Effector memory CD8-positive, alpha-beta T cell (primary cell): ENCODE data around the gene NHSL2.
A peak's percentile ranks its signal among the peaks of the same experiment; 100 is the strongest.

Experiments
- ATAC-seq: fragments of 150-1000 bp; cut with Tn5 transposase; replicated peaks from 2 replicates; pipeline ENCODE4 v1.10.0; 2021; ENCODE audit warnings: mild to moderate bottlenecking, moderate library complexity
- DNase-seq, 3 experiments: peaks; one replicate each; pipeline ENCODE4 v3.0.0; 2021
- H3K27ac Mint-ChIP-seq, 2 donors: one replicate each; pipeline ENCODE4 v1.8.0; 2022; ENCODE audit warnings: mild to moderate bottlenecking in 2 of 2, mixed read lengths in 2 of 2, moderate library complexity in 2 of 2
- H3K27me3 Mint-ChIP-seq, 2 donors: one replicate each; pipeline ENCODE4 v1.8.0; 2022; ENCODE audit warnings: mixed read lengths in 2 of 2
- H3K36me3 Mint-ChIP-seq: one replicate; pipeline ENCODE4 v1.8.0; 2022; ENCODE audit warnings: mild to moderate bottlenecking, moderate library complexity, mixed read lengths; ENCODE audit not compliant: insufficient read depth
- H3K4me1 Mint-ChIP-seq, 2 donors: one replicate each; pipeline ENCODE4 v1.8.0; 2022; ENCODE audit warnings: low read depth in 2 of 2, mixed read lengths in 2 of 2
- H3K4me3 Mint-ChIP-seq, 2 donors: one replicate each; pipeline ENCODE4 v1.8.0; 2022; ENCODE audit warnings: mild to moderate bottlenecking in 2 of 2, mixed read lengths in 2 of 2, moderate library complexity in 2 of 2
- H3K9me3 Mint-ChIP-seq, 2 donors: one replicate each; pipeline ENCODE4 v1.8.0; 2022; ENCODE audit warnings: mixed read lengths in 2 of 2

The NHSL2 gene

DNA sequence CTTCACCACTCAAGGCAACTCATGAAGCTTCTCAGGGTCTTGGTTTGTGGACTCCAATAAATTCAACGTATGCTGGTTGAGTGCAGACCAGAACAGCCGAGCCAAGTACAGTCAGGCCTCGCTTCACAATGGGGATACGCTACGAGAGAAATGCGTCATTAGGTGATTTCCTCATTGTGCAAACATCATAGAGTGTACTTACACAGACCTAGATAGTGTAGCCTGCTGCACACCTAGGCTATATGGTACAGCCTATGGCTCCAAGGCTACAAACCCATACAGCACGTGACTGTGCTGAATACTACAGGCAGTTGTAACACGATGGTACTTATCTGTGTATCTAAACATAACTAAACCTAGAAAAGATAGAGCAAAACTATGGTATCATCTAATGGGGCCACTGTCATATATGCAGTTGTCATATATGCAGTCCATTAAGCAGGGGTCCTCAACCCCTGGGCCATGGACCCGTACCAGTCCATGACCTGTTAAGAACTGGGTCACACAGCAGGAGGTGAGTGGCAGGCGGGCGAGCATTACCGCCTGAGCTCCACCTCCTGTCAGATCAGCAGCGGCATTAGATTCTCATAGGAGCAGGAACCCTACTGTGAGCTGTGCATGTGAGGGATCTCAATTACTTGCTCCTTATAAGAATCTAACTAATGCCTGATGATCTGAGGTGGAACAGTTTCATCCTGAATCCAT is 189.6 kb downstream of the NHSL2 start:
- no peaks in the 10 kb centered on the region for H3K9me3 Mint-ChIP-seq
- ATAC-seq (peak; percentile 54), DNase-seq (peak; percentile 15 to 37 (median 25))
- H3K36me3 Mint-ChIP-seq, result peaks cover 47% of the 10 kb centered on the region
- peak overlapping the region; percentile 87 to 92 for H3K4me3 Mint-ChIP-seq
- no peaks in the 10 kb centered on the region for H3K27me3 Mint-ChIP-seq
- H3K27ac Mint-ChIP-seq, result peak overlapping the region; percentile 95 to 99
- peaks cover 34 to 49% of the 10 kb centered on the region in 2 donors for H3K4me1 Mint-ChIP-seq

DNA sequence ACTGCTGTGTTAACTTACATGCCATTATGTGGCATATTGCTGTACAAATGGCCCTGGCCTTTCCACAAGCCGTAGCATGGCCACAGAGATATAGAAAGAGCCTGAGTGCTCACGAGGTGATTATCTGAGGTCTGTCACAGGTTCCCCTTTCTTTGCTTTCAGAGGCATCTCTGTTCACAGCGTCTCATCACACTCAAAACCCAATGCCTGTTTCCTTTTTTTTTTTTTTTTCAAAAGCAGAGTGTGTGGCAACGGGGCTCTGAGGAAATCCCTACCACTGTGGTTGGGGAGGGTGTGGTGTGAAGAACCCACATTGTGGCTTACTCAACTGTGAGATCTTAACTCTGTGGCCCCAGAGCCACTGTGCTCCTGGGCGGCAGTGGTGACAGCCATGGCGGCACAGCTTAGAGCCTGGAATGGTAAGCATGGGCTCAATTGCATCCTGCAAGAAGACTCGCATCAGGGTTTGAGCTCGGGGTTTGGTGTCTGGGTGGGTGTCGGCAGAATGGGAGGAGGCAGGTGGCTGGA is 190.2 kb downstream of the NHSL2 start:
- peaks cover 51% of the 10 kb centered on the region for H3K36me3 Mint-ChIP-seq
- peak; percentile 65 for ATAC-seq

GRCh38 chrX:72101597-72102037 is 191.0 kb downstream of the NHSL2 start:
- H3K27me3 Mint-ChIP-seq, result no peaks in the 10 kb centered on the region
- H3K4me1 Mint-ChIP-seq, result peaks cover 38 to 44% of the 10 kb centered on the region in 2 donors
- DNase-seq (no peak), ATAC-seq (no peak)
- H3K27ac Mint-ChIP-seq, result peak overlapping the region; percentile 95 to 99
- H3K36me3 Mint-ChIP-seq, result peaks cover 53% of the 10 kb centered on the region
- H3K9me3 Mint-ChIP-seq, result no peaks in the 10 kb centered on the region
- H3K4me3 Mint-ChIP-seq, result peak overlapping the region; percentile 87 to 92

More for the DNA sequence above, 190.2 kb downstream of the NHSL2 start:
- H3K27me3 Mint-ChIP-seq, result no peaks in the 10 kb centered on the region
- H3K4me3 Mint-ChIP-seq, result peak overlapping the region; percentile 87 to 92
- H3K9me3 Mint-ChIP-seq, result no peaks in the 10 kb centered on the region
- H3K27ac Mint-ChIP-seq, result peak overlapping the region; percentile 95 to 99
- peaks cover 36 to 46% of the 10 kb centered on the region in 2 donors for H3K4me1 Mint-ChIP-seq
- peak; percentile 72 to 76 (median 75) for DNase-seq

- H3K27me3 Mint-ChIP-seq, result no peaks in the 10 kb centered on the region
- H3K9me3 Mint-ChIP-seq, result no peaks in the 10 kb centered on the region
- ATAC-seq (no peak), DNase-seq (no peak)
- peak overlapping the region; percentile 87 to 92 for H3K4me3 Mint-ChIP-seq
- peak overlapping the region; percentile 95 to 99 for H3K27ac Mint-ChIP-seq
- peaks cover 53% of the 10 kb centered on the region for H3K36me3 Mint-ChIP-seq
- H3K4me1 Mint-ChIP-seq, result peaks cover 38 to 46% of the 10 kb centered on the region in 2 donors
Measured at GRCh38 chrX:72102126-72102525, 191.5 kb downstream of the NHSL2 start.

DNA sequence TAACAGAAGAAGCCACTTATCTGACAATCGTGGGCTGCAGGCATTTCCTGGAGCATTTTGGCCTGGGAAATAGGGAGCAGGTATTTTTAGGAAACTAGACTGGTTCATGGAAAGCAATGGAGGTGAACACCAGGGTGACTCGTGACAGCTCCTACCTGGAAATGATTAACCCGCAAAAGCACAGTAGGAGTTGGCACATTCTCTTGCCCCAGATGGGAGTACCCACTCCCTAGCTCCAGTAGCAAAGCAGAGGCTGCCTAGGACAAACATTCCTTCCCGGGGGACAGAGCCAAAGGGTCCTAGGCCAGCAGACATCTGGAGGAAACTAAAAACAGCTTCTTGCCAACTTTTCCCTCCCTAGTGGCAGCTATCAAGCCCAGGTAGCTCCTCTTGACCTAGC is 192.1 kb downstream of the NHSL2 start:
- no peaks in the 10 kb centered on the region for H3K27me3 Mint-ChIP-seq
- no peaks in the 10 kb centered on the region for H3K9me3 Mint-ChIP-seq
- ATAC-seq, result no peak
- peaks cover 40 to 50% of the 10 kb centered on the region in 2 donors for H3K4me1 Mint-ChIP-seq
- H3K4me3 Mint-ChIP-seq, result peak overlapping the region; percentile 8 to 69
- H3K27ac Mint-ChIP-seq, result peak overlapping the region; percentile 95 to 99
- no peak for DNase-seq
- H3K36me3 Mint-ChIP-seq, result peaks cover 52% of the 10 kb centered on the region

- ATAC-seq (peak; percentile 72), DNase-seq (peak; percentile 62 to 71 (median 67))
- Mint-ChIP-seq H3K27me3 (no peaks in the 10 kb centered on the region), H3K27ac (peak overlapping the region; percentile 99), H3K9me3 (no peaks in the 10 kb centered on the region), H3K36me3 (peaks cover 40% of the 10 kb centered on the region), H3K4me1 (peaks cover 40 to 44% of the 10 kb centered on the region in 2 donors), H3K4me3 (peak overlapping the region; percentile 75 to 77)
Measured at GRCh38 chrX:72105436-72105835, 194.8 kb downstream of the NHSL2 start.

- H3K27me3 Mint-ChIP-seq, result no peaks in the 10 kb centered on the region
- peak; percentile 41 for ATAC-seq
Measured at GRCh38 chrX:72107320-72107719, 196.7 kb downstream of the NHSL2 start.

DNA sequence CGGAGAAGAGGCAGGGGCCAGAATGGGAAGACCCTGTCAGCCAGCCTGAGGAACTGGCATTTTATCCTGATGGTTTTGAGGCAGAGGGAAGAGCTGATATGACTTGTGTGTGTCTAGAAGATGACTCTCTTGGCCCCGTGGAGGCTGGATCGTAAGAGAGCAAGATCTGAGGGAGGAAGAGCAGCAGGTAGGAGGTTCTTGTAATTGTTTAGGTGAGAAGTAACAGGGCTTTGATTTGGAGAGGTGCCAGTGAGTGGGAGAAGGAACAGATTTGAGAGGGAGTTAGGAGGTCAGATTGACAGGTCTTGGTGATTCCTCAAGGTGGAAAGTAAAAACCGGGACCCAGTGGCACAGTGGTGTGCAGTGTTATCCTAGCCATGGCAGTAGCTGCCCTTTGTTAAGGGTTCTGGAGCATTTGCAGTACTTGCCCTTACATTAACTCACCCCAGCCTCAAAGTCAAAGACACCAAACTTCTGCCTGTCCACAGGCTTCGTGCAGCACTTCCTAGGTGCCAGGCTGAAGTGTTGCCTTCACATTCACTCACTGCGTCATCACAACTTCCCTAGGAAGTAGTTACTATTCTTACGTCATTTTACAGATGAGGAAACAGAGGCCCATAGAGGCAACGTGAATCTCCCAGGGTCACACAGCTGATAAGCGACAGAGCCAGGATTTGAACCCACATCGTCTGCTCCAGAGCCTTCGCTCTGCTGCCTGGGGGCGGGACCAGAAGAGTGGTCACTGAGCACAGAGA is 197.4 kb downstream of the NHSL2 start:
- Mint-ChIP-seq H3K4me3 (peak overlapping the region; percentile 34 to 55), H3K4me1 (peaks cover 34 to 38% of the 10 kb centered on the region in 2 donors), H3K27me3 (no peaks in the 10 kb centered on the region), H3K27ac (peak overlapping the region; percentile 89 to 95), H3K9me3 (no peaks in the 10 kb centered on the region), H3K36me3 (peaks cover 24% of the 10 kb centered on the region)
- no peak for DNase-seq
- ATAC-seq, result no peak

More at GRCh38 chrX:72107320-72107719, 196.7 kb downstream of the NHSL2 start:
- DNase-seq, result peak in 1 of 3 experiments; percentile 23
- Mint-ChIP-seq H3K36me3 (peaks cover 25% of the 10 kb centered on the region), H3K27ac (peak overlapping the region; percentile 89 to 95), H3K4me1 (peaks cover 37 to 38% of the 10 kb centered on the region in 2 donors), H3K9me3 (no peaks in the 10 kb centered on the region), H3K4me3 (peak overlapping the region; percentile 34 to 55)

DNA sequence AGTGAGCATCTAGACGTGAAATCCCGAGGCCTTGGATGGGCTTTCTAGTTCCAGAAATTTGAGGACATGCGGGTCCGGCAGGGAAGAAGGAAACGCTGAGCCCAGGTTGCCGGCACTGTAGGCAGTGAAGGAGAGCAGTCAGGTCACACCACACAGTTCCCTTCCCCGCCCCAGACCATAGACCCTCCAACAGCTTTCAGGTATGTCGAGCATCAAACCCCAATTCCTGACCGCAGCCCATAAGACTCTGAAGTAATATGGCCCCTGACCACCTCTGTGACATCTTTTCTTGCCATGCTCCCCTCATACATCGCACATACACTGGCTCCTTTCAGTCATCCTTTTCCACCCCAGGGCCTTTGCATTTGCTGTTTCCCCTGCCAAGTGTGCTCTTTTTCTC is 198.0 kb downstream of the NHSL2 start:
- Mint-ChIP-seq H3K4me3 (peak overlapping the region in 1 of 2 donors; percentile 11), H3K36me3 (peaks cover 21% of the 10 kb centered on the region), H3K4me1 (peaks cover 34 to 38% of the 10 kb centered on the region in 2 donors), H3K9me3 (no peaks in the 10 kb centered on the region), H3K27ac (peak overlapping the region in 1 of 2 donors; percentile 87), H3K27me3 (no peaks in the 10 kb centered on the region)
- ATAC-seq (no peak), DNase-seq (no peak)

DNA sequence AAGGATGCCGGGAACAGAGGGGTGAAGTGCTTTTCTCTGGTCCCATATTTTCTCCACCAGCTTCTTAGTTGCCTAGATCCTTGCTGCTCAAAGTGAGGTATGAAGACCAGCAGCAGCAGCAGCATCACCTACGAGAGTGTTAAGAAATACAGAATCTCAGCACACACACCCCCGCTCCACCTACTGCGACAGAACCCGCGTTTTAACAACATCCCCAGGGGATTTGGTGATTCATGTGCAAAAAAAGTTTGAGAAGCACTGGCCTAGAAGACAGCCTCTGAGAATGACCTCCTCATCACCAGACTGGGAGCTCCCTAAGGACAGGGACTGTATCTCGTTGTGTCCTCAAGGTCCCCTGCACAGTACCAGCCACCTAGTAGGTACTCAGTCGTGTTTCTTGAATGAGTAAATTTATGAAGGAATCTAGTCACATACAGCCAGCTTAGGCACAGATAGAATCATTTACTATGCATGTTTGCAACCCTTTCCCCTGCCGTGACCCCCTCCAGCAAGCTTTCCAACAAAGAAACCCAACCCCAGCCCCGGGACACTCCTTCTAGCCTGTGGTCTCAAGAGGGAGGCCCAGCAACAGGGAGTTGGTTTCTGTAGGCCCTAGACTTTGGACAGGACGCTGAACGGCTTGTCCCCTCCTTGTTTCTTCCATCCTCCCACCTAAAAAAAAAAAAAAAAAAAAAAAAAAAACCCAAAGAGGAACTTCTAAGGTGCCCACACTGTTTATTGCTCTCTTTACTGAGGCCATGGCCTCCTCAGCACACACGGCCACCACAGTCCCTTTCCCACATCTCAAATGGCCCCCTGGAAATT is 199.6 kb downstream of the NHSL2 start:
- Mint-ChIP-seq H3K27ac (no peak overlapping the region), H3K4me1 (peaks cover 30 to 34% of the 10 kb centered on the region in 2 donors), H3K27me3 (no peaks in the 10 kb centered on the region)

GRCh38 chrX:72110876-72111708 is 200.4 kb downstream of the NHSL2 start:
- Mint-ChIP-seq H3K27me3 (no peaks in the 10 kb centered on the region), H3K4me1 (peaks cover 28 to 31% of the 10 kb centered on the region in 2 donors), H3K36me3 (peaks cover 6% of the 10 kb centered on the region), H3K9me3 (no peaks in the 10 kb centered on the region), H3K27ac (no peak overlapping the region), H3K4me3 (no peak overlapping the region)
- ATAC-seq, result no peak
- DNase-seq, result no peak

More for the DNA sequence above, 199.6 kb downstream of the NHSL2 start:
- DNase-seq (no peak), ATAC-seq (no peak)
- Mint-ChIP-seq H3K4me3 (no peak overlapping the region), H3K36me3 (peaks cover 14% of the 10 kb centered on the region), H3K9me3 (no peaks in the 10 kb centered on the region)

DNA sequence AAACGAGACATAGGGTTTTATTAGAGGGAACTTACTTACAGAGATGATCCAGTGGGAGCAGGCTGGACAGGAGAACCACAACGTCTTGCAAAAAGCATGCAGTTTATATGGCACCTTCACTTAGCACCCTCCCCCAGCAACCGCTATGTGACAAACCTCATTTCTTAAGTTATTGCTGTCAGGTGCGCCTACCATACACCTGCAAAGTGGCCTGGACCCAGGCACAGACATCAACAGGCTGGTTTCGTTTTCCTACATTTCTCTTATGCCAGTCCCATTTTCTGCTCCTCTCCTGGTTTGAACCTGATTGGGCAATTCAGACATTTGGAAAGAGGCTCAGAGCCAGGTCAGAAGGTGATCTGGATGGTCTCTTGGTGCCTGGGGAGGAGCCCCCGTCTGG is 202.8 kb downstream of the NHSL2 start:
- peak overlapping the region in 1 of 2 donors; percentile 74 for H3K27ac Mint-ChIP-seq
- no peaks in the 10 kb centered on the region for H3K27me3 Mint-ChIP-seq
- DNase-seq, result no peak
- peaks cover 22 to 27% of the 10 kb centered on the region in 2 donors for H3K4me1 Mint-ChIP-seq
- no peaks in the 10 kb centered on the region for H3K9me3 Mint-ChIP-seq
- no peak for ATAC-seq
- peak overlapping the region in 1 of 2 donors; percentile 36 for H3K4me3 Mint-ChIP-seq
- peaks cover 6% of the 10 kb centered on the region for H3K36me3 Mint-ChIP-seq
